ENCODE results near the gene SLC25A21. TPM values are rescaled to one million over a fixed set of nuclear protein-coding genes. Genes with fewer than 3 reads are reported as not detected.
"Not testable (repeated sequence)": the region's sequence is repeated elsewhere in the genome, so short reads cannot be mapped to it uniquely, and the experiment has no call there.

The SLC25A21 gene
- total and polyA plus RNA-seq, 2 of the 13 experiments (the other 11 are each of a cell fraction or from before 2014, with no cell fraction given) = 1.9 to 2.9 TPM

DNA sequence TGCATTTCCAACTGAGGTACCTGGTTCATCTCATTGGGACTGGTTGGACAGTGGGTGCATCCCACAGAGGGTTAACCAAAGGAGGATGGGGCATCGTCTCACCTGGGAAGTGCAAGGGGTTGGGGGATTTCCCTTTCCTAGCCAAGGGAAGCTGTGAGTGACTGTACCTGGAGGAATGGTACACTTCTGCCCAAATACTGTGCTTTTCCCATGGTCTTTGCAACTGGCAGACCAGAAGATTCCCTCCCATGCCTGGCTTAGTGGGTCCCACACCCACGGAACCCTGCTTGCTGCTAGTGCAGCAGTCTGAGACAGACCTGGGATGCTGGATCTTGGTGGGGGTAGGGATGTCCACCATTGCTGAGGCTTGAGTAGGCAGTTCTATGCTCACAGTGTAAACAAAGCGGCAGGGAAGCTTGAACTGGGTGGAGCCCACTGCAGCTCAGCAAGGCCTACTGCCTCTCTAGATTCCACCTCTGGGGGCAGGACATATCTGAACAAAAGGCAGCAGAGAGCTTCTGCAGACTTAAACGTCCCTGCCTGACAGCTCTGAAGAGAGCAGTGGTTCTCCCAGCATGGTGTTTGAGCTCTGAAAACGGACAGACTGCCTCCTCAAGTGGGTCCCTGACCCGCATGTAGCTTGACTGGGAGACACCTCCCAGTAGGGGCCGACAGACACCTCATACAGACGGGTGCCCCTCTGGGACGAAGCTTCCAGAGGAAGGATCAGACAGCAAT is 15.6 kb upstream of the SLC25A21 start (continued):
- TF ChIP-seq, protein P1, sequence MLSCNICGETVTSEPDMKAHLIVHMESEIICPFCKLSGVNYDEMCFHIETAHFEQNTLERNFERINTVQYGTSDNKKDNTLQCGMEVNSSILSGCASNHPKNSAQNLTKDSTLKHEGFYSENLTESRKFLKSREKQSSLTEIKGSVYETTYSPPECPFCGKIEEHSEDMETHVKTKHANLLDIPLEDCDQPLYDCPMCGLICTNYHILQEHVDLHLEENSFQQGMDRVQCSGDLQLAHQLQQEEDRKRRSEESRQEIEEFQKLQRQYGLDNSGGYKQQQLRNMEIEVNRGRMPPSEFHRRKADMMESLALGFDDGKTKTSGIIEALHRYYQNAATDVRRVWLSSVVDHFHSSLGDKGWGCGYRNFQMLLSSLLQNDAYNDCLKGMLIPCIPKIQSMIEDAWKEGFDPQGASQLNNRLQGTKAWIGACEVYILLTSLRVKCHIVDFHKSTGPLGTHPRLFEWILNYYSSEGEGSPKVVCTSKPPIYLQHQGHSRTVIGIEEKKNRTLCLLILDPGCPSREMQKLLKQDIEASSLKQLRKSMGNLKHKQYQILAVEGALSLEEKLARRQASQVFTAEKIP (CRISPR knock-in tag; IDR thresholded peaks at IDR 0.05; ENCODE audit: borderline replicate concordance) = peak; percentile 55; the same call in 1 of the 2 replicates
- TF ChIP-seq ZNF280B (CRISPR knock-in tag; IDR thresholded peaks at IDR 0.05; ENCODE audit: borderline replicate concordance) (peak; percentile 52; the same call in 1 of the 2 replicates), SOX6 (CRISPR knock-in tag; IDR thresholded peaks at IDR 0.05) (peak; percentile 48), ETV6 (CRISPR knock-in tag; conservative IDR thresholded peaks at IDR 0.05) (0 out of 2 replicates have a peak, but pooled peaks have one; percentile 32), SP5 (CRISPR knock-in tag; IDR thresholded peaks at IDR 0.05; ENCODE audit: borderline replicate concordance, low read depth) (peak; percentile 74; the same call in 1 of the 2 replicates), ZNF547 (CRISPR knock-in tag; IDR thresholded peaks at IDR 0.05) (peak; percentile 7; the same call in 1 of the 2 replicates), MEF2D (CRISPR knock-in tag; IDR thresholded peaks at IDR 0.05) (0 out of 2 replicates have a peak, but pooled peaks have one; percentile 19), HDAC1 (CRISPR knock-in tag; IDR thresholded peaks at IDR 0.05) (peak; percentile 61; the same call in 1 of the 2 replicates), ZFY (CRISPR knock-in tag; IDR thresholded peaks at IDR 0.05) (peak; percentile 81), POGK (CRISPR knock-in tag; conservative IDR thresholded peaks at IDR 0.05) (peak; percentile 35; the same call in 1 of the 2 replicates), ZBTB40 (CRISPR knock-in tag; IDR thresholded peaks at IDR 0.05) (0 out of 2 replicates have a peak, but pooled peaks have one; percentile 26), PHF21A (CRISPR knock-in tag; IDR thresholded peaks at IDR 0.05) (peak; percentile 55; the same call in 1 of the 2 replicates)
- TF ChIP-seq SOX6, ZBTB40 (IDR thresholded peaks at IDR 0.05): not testable (repeated sequence)
